Measurements from ENCODE around the gene LMNTD2. TPM values are rescaled to one million over a fixed set of nuclear protein-coding genes. Genes with fewer than 3 reads are reported as not detected.
A peak's percentile ranks its signal among the peaks of the same experiment; 100 is the strongest.

LMNTD2 gene
- total and polyA plus RNA-seq, 2 of the 13 experiments (the other 11 are each of a cell fraction or from before 2014, with no cell fraction given): 1.1 to 3.1 TPM

- 0 out of 2 replicates have a peak, but pooled peaks have one; percentile 37 for TF ChIP-seq ZBTB43 (CRISPR knock-in tag; conservative IDR thresholded peaks at IDR 0.05)
- no peak for TF ChIP-seq MZF1 (CRISPR knock-in tag; IDR thresholded peaks at IDR 0.05; ENCODE audit: borderline replicate concordance)
- TF ChIP-seq, protein P1, sequence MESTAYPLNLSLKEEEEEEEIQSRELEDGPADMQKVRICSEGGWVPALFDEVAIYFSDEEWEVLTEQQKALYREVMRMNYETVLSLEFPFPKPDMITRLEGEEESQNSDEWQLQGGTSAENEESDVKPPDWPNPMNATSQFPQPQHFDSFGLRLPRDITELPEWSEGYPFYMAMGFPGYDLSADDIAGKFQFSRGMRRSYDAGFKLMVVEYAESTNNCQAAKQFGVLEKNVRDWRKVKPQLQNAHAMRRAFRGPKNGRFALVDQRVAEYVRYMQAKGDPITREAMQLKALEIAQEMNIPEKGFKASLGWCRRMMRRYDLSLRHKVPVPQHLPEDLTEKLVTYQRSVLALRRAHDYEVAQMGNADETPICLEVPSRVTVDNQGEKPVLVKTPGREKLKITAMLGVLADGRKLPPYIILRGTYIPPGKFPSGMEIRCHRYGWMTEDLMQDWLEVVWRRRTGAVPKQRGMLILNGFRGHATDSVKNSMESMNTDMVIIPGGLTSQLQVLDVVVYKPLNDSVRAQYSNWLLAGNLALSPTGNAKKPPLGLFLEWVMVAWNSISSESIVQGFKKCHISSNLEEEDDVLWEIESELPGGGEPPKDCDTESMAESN (CRISPR knock-in tag; conservative IDR thresholded peaks at IDR 0.05): no peak; the same call in 1 of the 2 replicates
- no peak for TF ChIP-seq YEATS2 (CRISPR knock-in tag; IDR thresholded peaks at IDR 0.05; ENCODE audit: borderline replicate concordance)
- no peak for TF ChIP-seq DZIP1 (CRISPR knock-in tag; IDR thresholded peaks at IDR 0.05)
- TF ChIP-seq NR2F6 (IDR thresholded peaks at IDR 0.05): no peak
- no peak for TF ChIP-seq NR2F6 (CRISPR knock-in tag; IDR thresholded peaks at IDR 0.05)
- no peak for TF ChIP-seq PCBP2 (optimal IDR thresholded peaks at IDR 0.05; ENCODE audit: low read depth, low read length, poor library complexity, severe bottlenecking)
- TF ChIP-seq ZNF101 (CRISPR knock-in tag; IDR thresholded peaks at IDR 0.05; ENCODE audit: borderline replicate concordance, low read depth): 0 out of 2 replicates have a peak, but pooled peaks have one; percentile 29
- TF ChIP-seq FOXA3 (CRISPR knock-in tag; IDR thresholded peaks at IDR 0.05): peak; percentile 13; the same call in 1 of the 2 replicates
- no peak for TF ChIP-seq KLF11 (CRISPR knock-in tag; IDR thresholded peaks at IDR 0.05)
- TF ChIP-seq, protein P2, sequence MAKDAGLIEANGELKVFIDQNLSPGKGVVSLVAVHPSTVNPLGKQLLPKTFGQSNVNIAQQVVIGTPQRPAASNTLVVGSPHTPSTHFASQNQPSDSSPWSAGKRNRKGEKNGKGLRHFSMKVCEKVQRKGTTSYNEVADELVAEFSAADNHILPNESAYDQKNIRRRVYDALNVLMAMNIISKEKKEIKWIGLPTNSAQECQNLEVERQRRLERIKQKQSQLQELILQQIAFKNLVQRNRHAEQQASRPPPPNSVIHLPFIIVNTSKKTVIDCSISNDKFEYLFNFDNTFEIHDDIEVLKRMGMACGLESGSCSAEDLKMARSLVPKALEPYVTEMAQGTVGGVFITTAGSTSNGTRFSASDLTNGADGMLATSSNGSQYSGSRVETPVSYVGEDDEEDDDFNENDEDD (CRISPR knock-in tag; IDR thresholded peaks at IDR 0.05; ENCODE audit: borderline replicate concordance): peak; percentile 47; the same call in 1 of the 2 replicates
- no peak for TF ChIP-seq GTF2F1 (IDR thresholded peaks at IDR 0.05; ENCODE audit: low read length)
- no peak for TF ChIP-seq REL (CRISPR knock-in tag; conservative IDR thresholded peaks at IDR 0.05)
- TF ChIP-seq, protein P3, sequence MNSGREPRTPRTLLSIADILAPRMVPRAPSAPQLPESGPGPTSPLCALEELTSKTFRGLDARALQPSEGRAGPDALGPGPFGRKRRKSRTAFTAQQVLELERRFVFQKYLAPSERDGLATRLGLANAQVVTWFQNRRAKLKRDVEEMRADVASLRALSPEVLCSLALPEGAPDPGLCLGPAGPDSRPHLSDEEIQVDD (CRISPR knock-in tag; IDR thresholded peaks at IDR 0.05; ENCODE audit: borderline replicate concordance): no peak
- no peak for TF ChIP-seq ZNF569 (CRISPR knock-in tag; IDR thresholded peaks at IDR 0.05; ENCODE audit: borderline replicate concordance)
- no peak for TF ChIP-seq ZNF7 (CRISPR knock-in tag; IDR thresholded peaks at IDR 0.05)
- TF ChIP-seq RARG (CRISPR knock-in tag; IDR thresholded peaks at IDR 0.05; ENCODE audit: low read depth): no peak
- no peak for TF ChIP-seq MTF2 (CRISPR knock-in tag; IDR thresholded peaks at IDR 0.05; ENCODE audit: borderline replicate concordance)
- no peak; the same call in 1 of the 2 replicates for TF ChIP-seq ZNF431 (CRISPR knock-in tag; IDR thresholded peaks at IDR 0.05; ENCODE audit: borderline replicate concordance, low read depth)
- no peak for TF ChIP-seq TARDBP (CRISPR knock-in tag; IDR thresholded peaks at IDR 0.05)
Measured at GRCh38 chr11:568306-569157, 8.0 kb upstream of the LMNTD2 start (continued).

Data from HepG2 (cell line).